A549 (cell line): ENCODE measurements around the gene PLEKHM2.

Experiments
- CEBPB ChIP-seq, 2 experiments: fragments of >200 bp in 1 of 2; sonication (Bioruptor Twin) in 1 of 2; formaldehyde crosslinking in 1 of 2; IDR thresholded peaks; 2 replicates each; pipeline ENCODE4 v1.6.1; 2012 to 2016
- EP300 ChIP-seq, 2 experiments: fragments of >200 bp; sonication (Bioruptor Twin); formaldehyde crosslinking; IDR thresholded peaks; 2 replicates in 1 of 2; 3 replicates in 1 of 2; pipeline ENCODE4 v1.6.1; 2016 to 2017
- KDM1A ChIP-seq: fragments of 200-600 bp; sonication (generic); IDR thresholded peaks from 2 replicates; pipeline ENCODE4 v1.6.1; 2016; ENCODE audit warnings: low read depth, mild to moderate bottlenecking
- KDM5A ChIP-seq: fragments of 200-600 bp; sonication (generic); IDR thresholded peaks from 2 replicates; pipeline ENCODE4 v1.6.1; 2016; ENCODE audit warnings: antibody characterized with exemption, mild to moderate bottlenecking
- MAFK ChIP-seq: fragments of 450-650 bp; IDR thresholded peaks from 2 replicates; pipeline ENCODE4 v1.6.1; 2014; ENCODE audit not compliant: partially characterized antibody
- POLR2A ChIP-seq: IDR thresholded peaks from 2 replicates; pipeline ENCODE4 v1.6.1; 2012; ENCODE audit warnings: mild to moderate bottlenecking, low read length
- RFX5 ChIP-seq: fragments of 450-650 bp; IDR thresholded peaks from 2 replicates; pipeline ENCODE4 v1.7.1; 2014; ENCODE audit warnings: antibody characterized with exemption, mild to moderate bottlenecking, moderate library complexity
- TF ChIP-seq, protein P1 (sequence below): IDR thresholded peaks from 2 replicates; pipeline ENCODE4 v1.6.1; 2012
- TF ChIP-seq, protein P2 (sequence below): fragments of >200 bp; sonication (Bioruptor Twin); formaldehyde crosslinking; IDR thresholded peaks from 3 replicates; pipeline ENCODE4 v1.5.1; 2016
- TF ChIP-seq, protein P3 (sequence below): fragments of 200-600 bp; sonication (generic); IDR thresholded peaks from 2 replicates; pipeline ENCODE4 v1.6.1; 2016; ENCODE audit warnings: antibody characterized with exemption, mild to moderate bottlenecking, moderate library complexity

DNA sequence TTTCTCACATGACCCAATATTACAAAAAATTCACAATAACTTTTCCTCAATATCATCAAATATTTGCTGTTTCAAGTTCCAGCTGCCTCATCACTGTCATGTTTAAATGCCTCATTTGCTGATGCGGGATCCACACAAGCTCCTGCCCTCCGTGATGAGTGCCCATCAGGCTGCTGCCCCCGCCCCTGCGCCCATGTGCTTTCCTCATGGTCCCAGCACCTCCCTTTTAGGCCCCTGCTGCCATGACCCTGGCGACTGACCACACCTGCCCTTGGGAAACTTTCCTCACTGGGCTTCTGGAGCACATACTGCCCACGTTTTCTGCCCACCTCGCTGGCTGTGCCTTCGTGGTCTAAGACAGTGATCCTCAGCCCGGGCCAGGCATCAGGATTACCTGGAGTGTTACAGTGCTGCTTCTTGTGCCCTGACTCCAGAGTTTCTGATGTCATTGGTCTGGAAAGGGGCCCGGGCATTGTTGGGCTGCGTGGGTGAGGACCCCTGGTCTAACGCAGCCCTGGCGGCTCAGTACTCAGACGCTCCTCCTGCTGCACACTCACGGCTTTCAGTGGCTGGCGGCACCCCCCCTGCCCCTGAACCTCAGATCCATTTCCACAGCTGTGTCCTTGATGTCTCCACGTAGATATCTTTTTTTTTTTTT, 20.5 kb downstream of the PLEKHM2 start:
- no peak for TF ChIP-seq KDM1A
- TF ChIP-seq POLR2A: no peak
- TF ChIP-seq, protein P1, sequence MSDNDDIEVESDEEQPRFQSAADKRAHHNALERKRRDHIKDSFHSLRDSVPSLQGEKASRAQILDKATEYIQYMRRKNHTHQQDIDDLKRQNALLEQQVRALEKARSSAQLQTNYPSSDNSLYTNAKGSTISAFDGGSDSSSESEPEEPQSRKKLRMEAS: no peak
- no peak for TF ChIP-seq KDM5A
- no peak for TF ChIP-seq RFX5
- no peak for TF ChIP-seq EP300 (IDR thresholded peaks at IDR 0.05)
- TF ChIP-seq, protein P2, sequence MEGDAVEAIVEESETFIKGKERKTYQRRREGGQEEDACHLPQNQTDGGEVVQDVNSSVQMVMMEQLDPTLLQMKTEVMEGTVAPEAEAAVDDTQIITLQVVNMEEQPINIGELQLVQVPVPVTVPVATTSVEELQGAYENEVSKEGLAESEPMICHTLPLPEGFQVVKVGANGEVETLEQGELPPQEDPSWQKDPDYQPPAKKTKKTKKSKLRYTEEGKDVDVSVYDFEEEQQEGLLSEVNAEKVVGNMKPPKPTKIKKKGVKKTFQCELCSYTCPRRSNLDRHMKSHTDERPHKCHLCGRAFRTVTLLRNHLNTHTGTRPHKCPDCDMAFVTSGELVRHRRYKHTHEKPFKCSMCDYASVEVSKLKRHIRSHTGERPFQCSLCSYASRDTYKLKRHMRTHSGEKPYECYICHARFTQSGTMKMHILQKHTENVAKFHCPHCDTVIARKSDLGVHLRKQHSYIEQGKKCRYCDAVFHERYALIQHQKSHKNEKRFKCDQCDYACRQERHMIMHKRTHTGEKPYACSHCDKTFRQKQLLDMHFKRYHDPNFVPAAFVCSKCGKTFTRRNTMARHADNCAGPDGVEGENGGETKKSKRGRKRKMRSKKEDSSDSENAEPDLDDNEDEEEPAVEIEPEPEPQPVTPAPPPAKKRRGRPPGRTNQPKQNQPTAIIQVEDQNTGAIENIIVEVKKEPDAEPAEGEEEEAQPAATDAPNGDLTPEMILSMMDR: no peak
- TF ChIP-seq, protein P3, sequence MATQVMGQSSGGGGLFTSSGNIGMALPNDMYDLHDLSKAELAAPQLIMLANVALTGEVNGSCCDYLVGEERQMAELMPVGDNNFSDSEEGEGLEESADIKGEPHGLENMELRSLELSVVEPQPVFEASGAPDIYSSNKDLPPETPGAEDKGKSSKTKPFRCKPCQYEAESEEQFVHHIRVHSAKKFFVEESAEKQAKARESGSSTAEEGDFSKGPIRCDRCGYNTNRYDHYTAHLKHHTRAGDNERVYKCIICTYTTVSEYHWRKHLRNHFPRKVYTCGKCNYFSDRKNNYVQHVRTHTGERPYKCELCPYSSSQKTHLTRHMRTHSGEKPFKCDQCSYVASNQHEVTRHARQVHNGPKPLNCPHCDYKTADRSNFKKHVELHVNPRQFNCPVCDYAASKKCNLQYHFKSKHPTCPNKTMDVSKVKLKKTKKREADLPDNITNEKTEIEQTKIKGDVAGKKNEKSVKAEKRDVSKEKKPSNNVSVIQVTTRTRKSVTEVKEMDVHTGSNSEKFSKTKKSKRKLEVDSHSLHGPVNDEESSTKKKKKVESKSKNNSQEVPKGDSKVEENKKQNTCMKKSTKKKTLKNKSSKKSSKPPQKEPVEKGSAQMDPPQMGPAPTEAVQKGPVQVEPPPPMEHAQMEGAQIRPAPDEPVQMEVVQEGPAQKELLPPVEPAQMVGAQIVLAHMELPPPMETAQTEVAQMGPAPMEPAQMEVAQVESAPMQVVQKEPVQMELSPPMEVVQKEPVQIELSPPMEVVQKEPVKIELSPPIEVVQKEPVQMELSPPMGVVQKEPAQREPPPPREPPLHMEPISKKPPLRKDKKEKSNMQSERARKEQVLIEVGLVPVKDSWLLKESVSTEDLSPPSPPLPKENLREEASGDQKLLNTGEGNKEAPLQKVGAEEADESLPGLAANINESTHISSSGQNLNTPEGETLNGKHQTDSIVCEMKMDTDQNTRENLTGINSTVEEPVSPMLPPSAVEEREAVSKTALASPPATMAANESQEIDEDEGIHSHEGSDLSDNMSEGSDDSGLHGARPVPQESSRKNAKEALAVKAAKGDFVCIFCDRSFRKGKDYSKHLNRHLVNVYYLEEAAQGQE: no peak
- no peak for TF ChIP-seq CEBPB (IDR thresholded peaks at IDR 0.05)
- TF ChIP-seq MAFK: no peak
